RPMI7951 (cell line): ENCODE measurements around the gene PPP1R3C. TPM values are rescaled to one million over a fixed set of nuclear protein-coding genes. Genes with fewer than 3 reads are reported as not detected.

ENCODE experiments used
- total RNA-seq: library from RNA; depleted of rRNA; stranded (reverse); fragments of >200 nt; shearing (Covaris generic); gene quantifications from 2 replicates; pipeline ENCODE4 v1.2.3, GENCODE V29; 2014; rRNA removed

PPP1R3C gene
- total RNA-seq, 1 experiment from 2014 or later = not detected

Other genes with a start within 250 kb of the PPP1R3C start
- gene HECTD2, start 222.7 kb downstream of the PPP1R3C start, total RNA-seq = 8.5 and 10.0 TPM in 2 replicates
- 16.7 and 19.2 TPM in 2 replicates for gene TNKS2, start 165.4 kb upstream of the PPP1R3C start, total RNA-seq